GM19035 (cell line): ENCODE results near the gene BEX2.
A peak's percentile ranks its signal among the peaks of the same experiment; 100 is the strongest.
"Not testable (repeated sequence)": the region's sequence is repeated elsewhere in the genome, so short reads cannot be mapped to it uniquely, and the experiment has no call there.

Source experiments
- ATAC-seq: cut with Tn5 transposase; IDR thresholded peaks from one replicate; pipeline ENCODE4 v1.9.1; 2021; ENCODE audit not compliant: unreplicated experiment

Gene BEX2

GRCh38 chrX:103310555-103311398, at the start of gene BEX2:
Gene BEX2 (minus strand): TSS chrX:103310990. CDS start chrX:103309976, 1,014 bp downstream.
- peak; percentile 99 for ATAC-seq

DNA sequence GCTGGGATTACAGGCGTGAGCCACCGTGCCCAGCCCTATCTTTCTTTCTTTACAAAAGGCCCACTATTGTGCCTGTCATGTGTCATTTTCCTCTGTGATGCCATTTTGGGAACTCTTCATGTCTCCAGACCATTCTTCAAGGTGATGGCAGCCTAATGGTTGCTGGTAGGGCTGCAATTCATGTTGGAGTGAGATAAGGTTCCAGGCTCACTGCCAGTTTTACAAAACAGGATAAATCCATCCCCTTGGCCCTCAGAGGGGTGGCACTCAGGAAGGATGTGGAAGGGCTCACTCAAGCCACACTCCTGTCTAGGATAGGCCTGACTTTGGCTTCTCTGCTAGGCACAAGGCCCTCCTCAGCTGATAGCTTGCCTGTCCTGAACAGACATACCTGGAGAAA, 49.3 kb upstream of the BEX2 start:
- ATAC-seq, result no peak

DNA sequence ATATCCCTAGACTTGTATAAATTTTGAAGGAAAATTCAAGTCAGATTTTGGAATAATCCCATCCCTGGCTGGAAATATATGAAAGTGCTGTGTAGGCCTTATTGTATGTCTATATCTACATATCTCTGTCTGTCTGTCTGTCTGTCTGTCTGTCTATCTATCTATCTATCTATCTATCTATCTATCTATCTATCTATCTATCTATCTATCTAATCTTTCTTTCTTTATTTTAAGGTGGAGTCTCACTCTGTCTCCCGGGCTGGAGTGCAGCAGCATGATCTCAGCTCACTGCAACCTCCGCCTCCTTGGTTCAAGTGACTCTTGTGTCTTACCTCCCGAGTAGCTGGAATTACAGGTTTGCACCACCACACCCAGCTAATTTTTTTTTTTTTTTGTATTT, 48.8 kb upstream of the BEX2 start:
- not testable (repeated sequence) for ATAC-seq

DNA sequence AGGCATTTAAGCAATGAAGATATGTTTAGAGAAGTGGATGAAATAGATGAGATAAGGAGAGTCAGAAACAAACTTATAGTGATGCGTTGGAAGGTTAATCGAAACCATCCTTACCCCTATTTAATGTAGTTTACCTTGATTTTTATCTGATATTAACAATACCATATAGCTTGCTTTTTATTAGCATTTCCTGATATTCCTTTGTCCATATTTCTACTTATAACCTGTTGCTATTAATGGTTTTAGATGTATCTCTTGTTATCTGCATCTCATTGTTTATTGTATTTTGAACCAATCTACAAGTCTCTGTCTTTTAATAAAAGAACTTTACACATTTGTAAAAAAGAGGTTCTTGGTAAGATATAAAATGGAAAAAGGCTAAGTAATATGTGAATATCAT, 47.1 kb upstream of the BEX2 start:
- no peak for ATAC-seq

GRCh38 chrX:103356858-103357257, 46.1 kb upstream of the BEX2 start:
- no peak for ATAC-seq

- ATAC-seq, result no peak
Observed at GRCh38 chrX:103356130-103356798, 45.5 kb upstream of the BEX2 start, which contains the start of gene TCEAL9. Gene TCEAL9 (plus strand): TSS chrX:103356506. CDS start chrX:103357685, 1,179 bp downstream.

- ATAC-seq, result no peak
Observed at GRCh38 chrX:103347682-103348397, 37.0 kb upstream of the BEX2 start.

GRCh38 chrX:103344606-103345005, 33.8 kb upstream of the BEX2 start:
- no peak for ATAC-seq

GRCh38 chrX:103343105-103343504, 32.3 kb upstream of the BEX2 start:
- ATAC-seq, result no peak

- no peak for ATAC-seq
Observed at GRCh38 chrX:103338663-103339062, 27.9 kb upstream of the BEX2 start.

GRCh38 chrX:103330681-103331288, 20.0 kb upstream of the BEX2 start:
- no peak for ATAC-seq

GRCh38 chrX:103329991-103330390, 19.2 kb upstream of the BEX2 start, which contains the start of gene TCEAL7:
Gene TCEAL7 (plus strand): TSS chrX:103330239. CDS start chrX:103331404, 1,165 bp downstream.
- no peak for ATAC-seq

GRCh38 chrX:103311399-103311780, 600 bp upstream of the BEX2 start:
- ATAC-seq, result no peak

GRCh38 chrX:103309860-103310554, 783 bp downstream of the BEX2 start:
- ATAC-seq, result peak; percentile 8

- not testable (repeated sequence) for ATAC-seq
Observed at GRCh38 chrX:103305666-103306065, 5.1 kb downstream of the BEX2 start.

GRCh38 chrX:103304705-103305104, 6.1 kb downstream of the BEX2 start:
- ATAC-seq, result no peak

DNA sequence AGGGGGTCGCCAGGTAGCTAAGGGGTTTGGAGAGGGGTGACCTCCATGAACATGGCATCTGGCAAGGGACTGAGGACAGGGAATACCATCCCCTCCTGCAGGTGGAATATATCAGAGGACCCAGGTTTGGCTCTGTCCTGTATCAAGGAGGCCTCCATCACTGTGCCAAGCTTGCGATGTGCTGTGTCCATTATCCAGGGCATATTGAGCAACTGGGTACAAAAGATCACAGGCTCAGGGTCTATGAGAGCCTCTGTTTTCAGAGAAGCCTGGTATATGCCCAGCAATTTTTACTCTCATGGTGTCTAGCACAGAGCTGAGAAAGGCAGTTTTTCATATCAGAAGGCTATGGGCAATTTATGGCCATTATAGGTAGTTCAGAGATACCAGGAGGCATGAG, 17.7 kb downstream of the BEX2 start:
- no peak for ATAC-seq

GRCh38 chrX:103279624-103280023, 31.2 kb downstream of the BEX2 start:
- ATAC-seq, result no peak

DNA sequence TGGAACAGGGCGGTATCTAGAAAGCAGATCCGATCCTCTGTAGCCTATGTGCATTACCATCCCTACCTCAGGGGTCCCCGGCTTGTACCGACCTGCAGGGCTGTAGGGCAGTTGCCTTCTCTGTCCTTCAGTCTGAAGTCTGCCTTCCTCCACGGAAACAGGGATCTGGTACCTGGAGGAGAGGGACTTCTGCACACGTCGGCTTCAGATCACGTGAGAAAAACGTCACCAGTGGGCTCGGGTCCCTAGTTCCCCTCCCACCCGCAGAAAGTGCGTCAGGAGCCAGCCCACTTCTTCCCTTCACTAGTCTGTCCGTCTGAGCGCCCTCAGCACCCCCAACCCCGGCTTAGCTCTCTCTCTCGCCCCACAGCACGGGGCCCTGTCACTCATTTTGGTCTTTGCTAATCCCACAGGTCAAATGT, 34.2 kb downstream of the BEX2 start, which contains the start of gene TCEAL5:
Gene TCEAL5 (minus strand): TSS at position 170 of the 422 bp plus-strand sequence. CDS start 2,187 bp downstream, outside the sequence.
- ATAC-seq, result no peak

DNA sequence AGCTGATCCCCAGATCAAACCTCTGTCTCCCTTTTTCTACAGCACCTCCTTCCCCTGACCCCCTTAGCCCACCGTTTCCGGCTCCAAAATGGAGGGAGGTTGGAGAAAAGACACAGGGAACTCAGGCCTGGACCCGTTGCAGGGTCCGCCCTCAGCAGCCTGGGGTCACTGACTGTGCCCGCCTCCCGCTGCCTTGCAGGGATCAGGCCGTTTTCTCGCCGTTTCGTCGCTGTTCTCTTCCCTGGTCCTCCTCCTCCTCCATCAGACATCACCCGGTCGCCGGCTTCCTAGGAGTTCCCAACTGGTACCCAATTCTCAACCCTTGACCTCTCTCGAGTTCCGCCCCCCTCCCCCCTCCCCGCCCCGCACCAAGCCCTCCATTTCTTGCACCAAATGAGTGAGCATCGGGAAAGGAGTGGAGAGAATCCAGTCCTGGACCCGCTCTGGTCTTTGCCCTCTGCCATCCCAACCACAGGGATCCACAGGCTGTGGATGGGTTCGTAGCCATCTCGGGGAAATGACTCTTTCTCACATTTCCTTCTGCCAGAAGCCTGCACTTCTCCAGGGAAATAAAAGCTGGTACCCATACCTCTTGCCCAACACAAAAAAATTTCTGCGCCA, 34.7 kb downstream of the BEX2 start:
- ATAC-seq, result no peak
